HL-60 (cell line): Measurements from ENCODE around the gene CNDP2.

Experiments used
- POLR2AphosphoS5 ChIP-seq: IDR thresholded peaks from 2 replicates; pipeline ENCODE4 v1.6.1; 2012; ENCODE audit warnings: low read depth
- TF ChIP-seq, protein P1 (sequence below): IDR thresholded peaks from one replicate; pipeline ENCODE4 v1.5.1; 2011; ENCODE audit warnings: low read length, control low read depth, inconsistent platforms; ENCODE audit not compliant: insufficient read depth

DNA sequence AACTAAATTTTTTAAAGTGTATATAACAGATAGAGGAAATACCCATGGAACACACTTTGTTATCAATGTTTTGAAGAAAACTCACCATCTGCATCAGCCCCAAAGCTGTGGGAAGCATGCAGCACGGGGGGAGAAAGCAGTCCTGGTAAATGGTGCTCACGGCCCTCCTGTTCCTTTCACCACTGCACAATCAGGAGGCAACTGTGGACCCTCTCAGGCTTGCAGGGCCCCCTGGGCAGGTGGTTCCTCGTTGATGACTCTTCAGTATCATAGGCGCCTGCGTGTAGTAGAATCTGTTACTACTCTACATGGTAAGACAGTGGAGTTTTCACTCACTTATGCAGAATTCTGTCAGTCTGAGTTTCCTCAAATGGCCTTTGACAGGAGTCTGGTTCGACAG is 33.2 kb downstream of the CNDP2 start:
- TF ChIP-seq, protein P1, sequence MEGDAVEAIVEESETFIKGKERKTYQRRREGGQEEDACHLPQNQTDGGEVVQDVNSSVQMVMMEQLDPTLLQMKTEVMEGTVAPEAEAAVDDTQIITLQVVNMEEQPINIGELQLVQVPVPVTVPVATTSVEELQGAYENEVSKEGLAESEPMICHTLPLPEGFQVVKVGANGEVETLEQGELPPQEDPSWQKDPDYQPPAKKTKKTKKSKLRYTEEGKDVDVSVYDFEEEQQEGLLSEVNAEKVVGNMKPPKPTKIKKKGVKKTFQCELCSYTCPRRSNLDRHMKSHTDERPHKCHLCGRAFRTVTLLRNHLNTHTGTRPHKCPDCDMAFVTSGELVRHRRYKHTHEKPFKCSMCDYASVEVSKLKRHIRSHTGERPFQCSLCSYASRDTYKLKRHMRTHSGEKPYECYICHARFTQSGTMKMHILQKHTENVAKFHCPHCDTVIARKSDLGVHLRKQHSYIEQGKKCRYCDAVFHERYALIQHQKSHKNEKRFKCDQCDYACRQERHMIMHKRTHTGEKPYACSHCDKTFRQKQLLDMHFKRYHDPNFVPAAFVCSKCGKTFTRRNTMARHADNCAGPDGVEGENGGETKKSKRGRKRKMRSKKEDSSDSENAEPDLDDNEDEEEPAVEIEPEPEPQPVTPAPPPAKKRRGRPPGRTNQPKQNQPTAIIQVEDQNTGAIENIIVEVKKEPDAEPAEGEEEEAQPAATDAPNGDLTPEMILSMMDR = no peak
- no peak for TF ChIP-seq POLR2AphosphoS5
